CMK (cell line): Measurements from ENCODE around the gene NDUFS2.
"Not testable (repeated sequence)": the region's sequence is repeated elsewhere in the genome, so short reads cannot be mapped to it uniquely, and the experiment has no call there.

ENCODE experiments used
- DNase-seq: peaks from one replicate; pipeline ENCODE4 v3.0.0-alpha.2; 2010; ENCODE audit warnings: low read depth

NDUFS2 gene

GRCh38 chr1:161220002-161220401 lies 17.8 kb downstream of the NDUFS2 start:
- DNase-seq, result no peak

- no peak for DNase-seq
Observed at GRCh38 chr1:161222175-161223019, 20.2 kb downstream of the NDUFS2 start.

- no peak for DNase-seq
Observed at GRCh38 chr1:161223805-161224694, 21.9 kb downstream of the NDUFS2 start.

- DNase-seq, result not testable (repeated sequence)
Observed at GRCh38 chr1:161224695-161225087, 22.5 kb downstream of the NDUFS2 start.

- no peak for DNase-seq
Observed at GRCh38 chr1:161225178-161225533, 23.0 kb downstream of the NDUFS2 start.

GRCh38 chr1:161225534-161226319 lies 23.6 kb downstream of the NDUFS2 start, which contains the start of gene TOMM40L:
TOMM40L (plus strand) TSS chr1:161226060; CDS start chr1:161226490, 430 bp downstream.
- peak; percentile 99 for DNase-seq

GRCh38 chr1:161226320-161226711 lies 24.1 kb downstream of the NDUFS2 start:
- DNase-seq, result no peak

- no peak for DNase-seq
Observed at GRCh38 chr1:161226759-161227158, 24.6 kb downstream of the NDUFS2 start.

- peak; percentile 56 for DNase-seq
Observed at GRCh38 chr1:161227196-161227871, 25.2 kb downstream of the NDUFS2 start.

GRCh38 chr1:161228032-161228431 lies 25.9 kb downstream of the NDUFS2 start:
- no peak for DNase-seq

GRCh38 chr1:161229896-161230295 lies 27.7 kb downstream of the NDUFS2 start:
- DNase-seq, result no peak

- no peak for DNase-seq
Observed at GRCh38 chr1:161230762-161231161, 28.6 kb downstream of the NDUFS2 start.

- DNase-seq, result no peak
Observed at GRCh38 chr1:161233102-161233501, 30.9 kb downstream of the NDUFS2 start.

GRCh38 chr1:161235957-161236775 lies 34.0 kb downstream of the NDUFS2 start:
- DNase-seq, result no peak

GRCh38 chr1:161238039-161238473 lies 35.9 kb downstream of the NDUFS2 start, which contains the start of gene NR1I3:
NR1I3 (minus strand) TSS chr1:161238203; CDS start chr1:161236565, 1,638 bp downstream.
- DNase-seq, result no peak

- no peak for DNase-seq
Observed at GRCh38 chr1:161241682-161242081, 39.5 kb downstream of the NDUFS2 start.

- DNase-seq, result no peak
Observed at GRCh38 chr1:161242313-161242712, 40.1 kb downstream of the NDUFS2 start.

GRCh38 chr1:161244888-161245287 lies 42.7 kb downstream of the NDUFS2 start:
- no peak for DNase-seq

- DNase-seq, result not testable (repeated sequence)
Observed at GRCh38 chr1:161250100-161250499, 47.9 kb downstream of the NDUFS2 start.

GRCh38 chr1:161250829-161251228 lies 48.7 kb downstream of the NDUFS2 start:
- no peak for DNase-seq
